Activated CD4-positive, alpha-beta T cell treated with anti-CD3 and anti-CD28 coated beads, Interleukin-2, amount 50 U/mL, for 24 hours (primary cell): ENCODE data around the gene UBR2.
"Not testable (repeated sequence)": the region's sequence is repeated elsewhere in the genome, so short reads cannot be mapped to it uniquely, and the experiment has no call there.

Source experiments
- DNase-seq, 2 donors: peaks; one replicate each; pipeline ENCODE4 v3.0.0-alpha.2; 2020; ENCODE audit warnings: low read depth in 1 of 2, low spot score in 1 of 2

UBR2 gene

GRCh38 chr6:42726026-42726425 lies 162.2 kb downstream of the UBR2 start:
- DNase-seq, result no peak

- DNase-seq, result peak; percentile 19 to 62
Observed at GRCh38 chr6:42726485-42727086, 162.8 kb downstream of the UBR2 start.

GRCh38 chr6:42727087-42727611 lies 163.3 kb downstream of the UBR2 start:
- DNase-seq, result peak in 1 of 2 donors; percentile 14

GRCh38 chr6:42727627-42728026 lies 163.8 kb downstream of the UBR2 start:
- no peak for DNase-seq

- no peak for DNase-seq
Observed at GRCh38 chr6:42729731-42730130, 165.9 kb downstream of the UBR2 start.

GRCh38 chr6:42733867-42734481 lies 170.1 kb downstream of the UBR2 start:
- not testable (repeated sequence) for DNase-seq

GRCh38 chr6:42735976-42736375 lies 172.1 kb downstream of the UBR2 start:
- DNase-seq, result no peak

- DNase-seq, result no peak
Observed at GRCh38 chr6:42740725-42741124, 176.9 kb downstream of the UBR2 start.

- no peak for DNase-seq
Observed at GRCh38 chr6:42742116-42742894, 178.5 kb downstream of the UBR2 start.
